Urinary bladder (tissue), 4 donors: ENCODE results near the gene MYRIP. TPM values are rescaled to one million over a fixed set of nuclear protein-coding genes. Genes with fewer than 3 reads are reported as not detected.

Source experiments
- DNase-seq: peaks from one replicate; pipeline ENCODE4 v3.0.0-alpha.2; 2015; ENCODE audit errors: extremely low spot score
- H3K27ac ChIP-seq: one replicate; pipeline ENCODE4 v1.5.1; 2013; ENCODE audit warnings: low read depth, mild to moderate bottlenecking, moderate library complexity
- H3K36me3 ChIP-seq: one replicate; pipeline ENCODE4 v1.6.1; 2013; ENCODE audit warnings: mild to moderate bottlenecking, moderate library complexity; ENCODE audit not compliant: insufficient read depth
- H3K4me1 ChIP-seq: one replicate; pipeline ENCODE4 v1.6.1; 2013; ENCODE audit warnings: mild to moderate bottlenecking, moderate library complexity; ENCODE audit not compliant: insufficient read depth
- H3K4me3 ChIP-seq: one replicate; pipeline ENCODE4 v1.5.1; 2013; ENCODE audit warnings: low read depth, low read length
- WGBS: extraction: QIAGEN DNeasy Blood & Tissue Kit; methylation state at CpG from one replicate; pipeline ENCODE4 v1.1.7; 2013; 5-methylcytosine and 5-hydroxymethylcytosine counted together
- polyA plus RNA-seq: library from polyadenylated mRNA; stranded (reverse); fragments of 200-250 nt; gene quantifications from one replicate; pipeline ENCODE4 v1.2.3, GENCODE V29; 2013
- total RNA-seq: library from RNA; depleted of rRNA; stranded (reverse); fragments of >200 nt; gene quantifications from one replicate; pipeline ENCODE4 v1.2.3, GENCODE V29; 2014
- donor health status: healthy with polysubstance abuse.
- donor health status: healthy.

Gene MYRIP
- total and polyA plus RNA-seq, 2 donors: 2.9 to 4.4 TPM

GRCh38 chr3:39900462-39901002 lies 91.1 kb downstream of the MYRIP start:
- WGBS: 92% methylated on average over 4 of the region's 4 CpGs
- Histone ChIP-seq H3K27ac (no peak overlapping the region), H3K36me3 (no peaks in the 10 kb centered on the region), H3K4me1 (no peaks in the 10 kb centered on the region), H3K4me3 (no peak overlapping the region)
- DNase-seq: no peak

- Histone ChIP-seq H3K4me3 (no peak overlapping the region), H3K27ac (no peak overlapping the region), H3K36me3 (no peaks in the 10 kb centered on the region), H3K4me1 (no peaks in the 10 kb centered on the region)
- WGBS: 33% methylated on average over 2 of the region's 2 CpGs
- no peak for DNase-seq
These were observed 93.8 kb downstream of the MYRIP start for GRCh38 chr3:39903253-39903652.

GRCh38 chr3:39905788-39906187 lies 96.4 kb downstream of the MYRIP start:
- H3K4me3 ChIP-seq: no peak overlapping the region
- no peaks in the 10 kb centered on the region for H3K36me3 ChIP-seq
- H3K4me1 ChIP-seq: no peaks in the 10 kb centered on the region
- no peak overlapping the region for H3K27ac ChIP-seq
- DNase-seq: no peak
- 86% methylated on average over 2 of the region's 2 CpGs for WGBS

- DNase-seq: no peak
- 38% methylated on average over 4 of the region's 4 CpGs for WGBS
- Histone ChIP-seq H3K36me3 (no peaks in the 10 kb centered on the region), H3K27ac (no peak overlapping the region), H3K4me1 (no peaks in the 10 kb centered on the region), H3K4me3 (no peak overlapping the region)
These were observed 98.6 kb downstream of the MYRIP start for GRCh38 chr3:39907981-39908380.

GRCh38 chr3:39910135-39910534 lies 100.7 kb downstream of the MYRIP start:
- no peaks in the 10 kb centered on the region for H3K4me1 ChIP-seq
- no peak overlapping the region for H3K27ac ChIP-seq
- DNase-seq: no peak
- H3K4me3 ChIP-seq: no peak overlapping the region
- WGBS: 82% methylated on average over 6 of the region's 6 CpGs
- H3K36me3 ChIP-seq: no peaks in the 10 kb centered on the region

GRCh38 chr3:39910826-39911464 lies 101.5 kb downstream of the MYRIP start:
- 63% methylated on average over 3 of the region's 3 CpGs for WGBS
- Histone ChIP-seq H3K27ac (no peak overlapping the region), H3K4me3 (no peak overlapping the region), H3K4me1 (no peaks in the 10 kb centered on the region), H3K36me3 (no peaks in the 10 kb centered on the region)
- DNase-seq: no peak

GRCh38 chr3:39911465-39912309 lies 102.3 kb downstream of the MYRIP start:
- Histone ChIP-seq H3K27ac (no peak overlapping the region), H3K4me1 (no peaks in the 10 kb centered on the region), H3K4me3 (no peak overlapping the region), H3K36me3 (no peaks in the 10 kb centered on the region)
- WGBS: 54% methylated on average over 3 of the region's 3 CpGs
- no peak for DNase-seq

- H3K36me3 ChIP-seq: no peaks in the 10 kb centered on the region
- H3K4me1 ChIP-seq: no peaks in the 10 kb centered on the region
- DNase-seq: no peak
- 50% methylated on average over 2 of the region's 2 CpGs for WGBS
- no peak overlapping the region for H3K27ac ChIP-seq
- no peak overlapping the region for H3K4me3 ChIP-seq
These were observed 105.6 kb downstream of the MYRIP start for GRCh38 chr3:39915027-39915426.

GRCh38 chr3:39917065-39917773 lies 107.8 kb downstream of the MYRIP start:
- Histone ChIP-seq H3K36me3 (no peaks in the 10 kb centered on the region), H3K4me1 (no peaks in the 10 kb centered on the region), H3K27ac (no peak overlapping the region), H3K4me3 (no peak overlapping the region)
- WGBS: 34% methylated on average over 1 of the region's 1 CpG
- no peak for DNase-seq

GRCh38 chr3:39919281-39919680 lies 109.9 kb downstream of the MYRIP start:
- no peak for DNase-seq
- Histone ChIP-seq H3K36me3 (no peaks in the 10 kb centered on the region), H3K27ac (no peak overlapping the region), H3K4me3 (no peak overlapping the region), H3K4me1 (no peaks in the 10 kb centered on the region)
- 76% methylated on average over 2 of the region's 2 CpGs for WGBS

- no peak for DNase-seq
- H3K4me3 ChIP-seq: no peak overlapping the region
- no peaks in the 10 kb centered on the region for H3K4me1 ChIP-seq
- H3K27ac ChIP-seq: no peak overlapping the region
- WGBS: 74% methylated on average over 1 of the region's 1 CpG
- H3K36me3 ChIP-seq: no peaks in the 10 kb centered on the region
These were observed 110.9 kb downstream of the MYRIP start for GRCh38 chr3:39920271-39920670.

- no peak overlapping the region for H3K4me3 ChIP-seq
- WGBS: 52% methylated on average over 2 of the region's 2 CpGs
- no peak for DNase-seq
- H3K27ac ChIP-seq: no peak overlapping the region
- H3K4me1 ChIP-seq: no peaks in the 10 kb centered on the region
- no peaks in the 10 kb centered on the region for H3K36me3 ChIP-seq
These were observed 118.1 kb downstream of the MYRIP start for GRCh38 chr3:39927479-39927878.

GRCh38 chr3:39933986-39934693 lies 124.7 kb downstream of the MYRIP start:
- DNase-seq: no peak
- WGBS: 40% methylated on average over 1 of the region's 1 CpG
- Histone ChIP-seq H3K27ac (no peak overlapping the region), H3K4me3 (no peak overlapping the region), H3K36me3 (no peaks in the 10 kb centered on the region), H3K4me1 (no peaks in the 10 kb centered on the region)
